ENCODE data around the gene TFDP2. TPM values are rescaled to one million over a fixed set of nuclear protein-coding genes. Genes with fewer than 3 reads are reported as not detected.

Gene TFDP2
- total and polyA plus RNA-seq, 9 of the 15 experiments (the other 6 are each of a cell fraction or from before 2014, with no cell fraction given), result 95.6 to 179 (median 126) TPM

DNA sequence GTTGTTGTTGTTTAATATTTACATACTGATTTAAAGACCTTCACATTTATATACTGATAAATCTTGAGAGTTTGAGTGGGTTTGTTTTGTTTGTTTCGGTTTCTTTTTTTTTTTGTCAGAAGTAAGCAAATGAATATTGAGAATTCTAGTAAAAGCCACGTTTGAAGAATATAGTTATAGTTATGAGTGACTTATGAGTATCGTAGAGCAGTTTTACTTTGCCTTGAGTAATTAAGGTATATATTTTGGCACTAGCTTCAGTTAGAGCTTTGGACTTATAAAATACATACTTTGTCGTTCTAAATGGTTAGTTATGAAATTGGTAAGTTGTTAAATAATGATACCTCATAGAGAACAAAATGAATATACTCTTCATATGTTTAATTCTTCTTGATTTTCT lies 245.1 kb downstream of the TFDP2 start:
- H3K27ac ChIP-seq (ENCODE audit: extremely low read depth, low read depth, low read length), result no peak overlapping the region
- H4K20me1 ChIP-seq (replicated peaks; ENCODE audit: control insufficient read depth, insufficient read depth, low read length), result no peaks in the 10 kb centered on the region
- POLR2A ChIA-PET, result interaction anchor here (0.6 to 1.4 kb wide), 2 partner anchors 11 to 25 kb away, joined by 3 to 7 read pairs; no protein-coding TSS in a partner anchor
- no peak overlapping the region for H3K4me3 ChIP-seq
- no peak overlapping the region for H2AFZ ChIP-seq (ENCODE audit: low read depth, low read length)
- CTCF ChIA-PET (ENCODE audit: low intra/inter-chr PET ratio), result no interaction called here
- no peaks in the 10 kb centered on the region for H3K9me1 ChIP-seq (ENCODE audit: control insufficient read depth, insufficient read depth, low read length)
- 64% methylated on average over 4 of the region's 4 CpGs for WGBS (ENCODE audit: insufficient coverage, low coverage, missing lambda C conversion rate)
- intact Hi-C loops (cut with micrococcal nuclease) (no loop called here), in situ Hi-C loops (cut with MboI) (loop anchor here (10.0 kb wide), 1 partner anchor 319 kb away; no protein-coding TSS in a partner anchor)
- FAIRE-seq (no peak), DNase-seq (ENCODE audit: extremely low read depth in 1 of 4, low spot score in 3 of 4) (no peak), ATAC-seq (no peak)
- H3K9ac ChIP-seq (ENCODE audit: insufficient read depth in 1 of 2, low read depth in 2 of 2, low read length in 2 of 2), result no peak overlapping the region
- H3K9me3 ChIP-seq (replicated peaks; ENCODE audit: control insufficient read depth, insufficient read depth, low read depth, low read length), result no peaks in the 10 kb centered on the region
- TF ChIP-seq KDM1A (IDR thresholded peaks at IDR 0.05) (no peak), GATAD2A (IDR thresholded peaks at IDR 0.05) (no peak), ZNF253 (CRISPR knock-in tag; conservative IDR thresholded peaks at IDR 0.05) (no peak), ETV6 (IDR thresholded peaks at IDR 0.05; ENCODE audit: borderline replicate concordance in 1 of 2, low read depth in 2 of 2, low read length in 1 of 2) (no peak), ETV6 (CRISPR knock-in tag; IDR thresholded peaks at IDR 0.05; ENCODE audit: borderline replicate concordance) (no peak)
- TF ChIP-seq, protein P1, sequence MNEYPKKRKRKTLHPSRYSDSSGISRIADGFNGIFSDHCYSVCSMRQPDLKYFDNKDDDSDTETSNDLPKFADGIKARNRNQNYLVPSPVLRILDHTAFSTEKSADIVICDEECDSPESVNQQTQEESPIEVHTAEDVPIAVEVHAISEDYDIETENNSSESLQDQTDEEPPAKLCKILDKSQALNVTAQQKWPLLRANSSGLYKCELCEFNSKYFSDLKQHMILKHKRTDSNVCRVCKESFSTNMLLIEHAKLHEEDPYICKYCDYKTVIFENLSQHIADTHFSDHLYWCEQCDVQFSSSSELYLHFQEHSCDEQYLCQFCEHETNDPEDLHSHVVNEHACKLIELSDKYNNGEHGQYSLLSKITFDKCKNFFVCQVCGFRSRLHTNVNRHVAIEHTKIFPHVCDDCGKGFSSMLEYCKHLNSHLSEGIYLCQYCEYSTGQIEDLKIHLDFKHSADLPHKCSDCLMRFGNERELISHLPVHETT (CRISPR knock-in tag; conservative IDR thresholded peaks at IDR 0.05 in 1 of 2, IDR thresholded peaks at IDR 0.05 in 1 of 2), result no peak
- TF ChIP-seq, protein P2, sequence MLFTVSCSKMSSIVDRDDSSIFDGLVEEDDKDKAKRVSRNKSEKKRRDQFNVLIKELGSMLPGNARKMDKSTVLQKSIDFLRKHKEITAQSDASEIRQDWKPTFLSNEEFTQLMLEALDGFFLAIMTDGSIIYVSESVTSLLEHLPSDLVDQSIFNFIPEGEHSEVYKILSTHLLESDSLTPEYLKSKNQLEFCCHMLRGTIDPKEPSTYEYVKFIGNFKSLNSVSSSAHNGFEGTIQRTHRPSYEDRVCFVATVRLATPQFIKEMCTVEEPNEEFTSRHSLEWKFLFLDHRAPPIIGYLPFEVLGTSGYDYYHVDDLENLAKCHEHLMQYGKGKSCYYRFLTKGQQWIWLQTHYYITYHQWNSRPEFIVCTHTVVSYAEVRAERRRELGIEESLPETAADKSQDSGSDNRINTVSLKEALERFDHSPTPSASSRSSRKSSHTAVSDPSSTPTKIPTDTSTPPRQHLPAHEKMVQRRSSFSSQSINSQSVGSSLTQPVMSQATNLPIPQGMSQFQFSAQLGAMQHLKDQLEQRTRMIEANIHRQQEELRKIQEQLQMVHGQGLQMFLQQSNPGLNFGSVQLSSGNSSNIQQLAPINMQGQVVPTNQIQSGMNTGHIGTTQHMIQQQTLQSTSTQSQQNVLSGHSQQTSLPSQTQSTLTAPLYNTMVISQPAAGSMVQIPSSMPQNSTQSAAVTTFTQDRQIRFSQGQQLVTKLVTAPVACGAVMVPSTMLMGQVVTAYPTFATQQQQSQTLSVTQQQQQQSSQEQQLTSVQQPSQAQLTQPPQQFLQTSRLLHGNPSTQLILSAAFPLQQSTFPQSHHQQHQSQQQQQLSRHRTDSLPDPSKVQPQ (CRISPR knock-in tag; IDR thresholded peaks at IDR 0.05; ENCODE audit: borderline replicate concordance), result no peak
- no peaks in the 10 kb centered on the region for H3K27me3 ChIP-seq (ENCODE audit: control insufficient read depth in 2 of 2, insufficient read depth in 2 of 2, low read length in 2 of 2)
- H3K79me2 ChIP-seq (ENCODE audit: control insufficient read depth, insufficient read depth, low read length), result peaks cover 41% of the 10 kb centered on the region
- no peak overlapping the region for H3K4me2 ChIP-seq (ENCODE audit: insufficient read depth, low read length)
- H3K36me3 ChIP-seq (ENCODE audit: control insufficient read depth, insufficient read depth, low read length), result peaks cover 69% of the 10 kb centered on the region
- no TSS peak for BruUV-seq (replicated peaks)
- no peaks in the 10 kb centered on the region; a peak in 1 of 5 replicates for H3K4me1 ChIP-seq (replicated peaks in 1 of 2; ENCODE audit: control insufficient read depth in 2 of 2, insufficient read depth in 2 of 2, low read length in 2 of 2)

Data from K562 (cell line).